ENCODE results near the gene GPR137B. TPM values are rescaled to one million over a fixed set of nuclear protein-coding genes. Genes with fewer than 3 reads are reported as not detected.

GPR137B gene
- total and polyA plus RNA-seq, 2 of the 8 experiments (the other 6 are each of a cell fraction or from before 2014, with no cell fraction given) = 6.9 to 7.7 TPM

DNA sequence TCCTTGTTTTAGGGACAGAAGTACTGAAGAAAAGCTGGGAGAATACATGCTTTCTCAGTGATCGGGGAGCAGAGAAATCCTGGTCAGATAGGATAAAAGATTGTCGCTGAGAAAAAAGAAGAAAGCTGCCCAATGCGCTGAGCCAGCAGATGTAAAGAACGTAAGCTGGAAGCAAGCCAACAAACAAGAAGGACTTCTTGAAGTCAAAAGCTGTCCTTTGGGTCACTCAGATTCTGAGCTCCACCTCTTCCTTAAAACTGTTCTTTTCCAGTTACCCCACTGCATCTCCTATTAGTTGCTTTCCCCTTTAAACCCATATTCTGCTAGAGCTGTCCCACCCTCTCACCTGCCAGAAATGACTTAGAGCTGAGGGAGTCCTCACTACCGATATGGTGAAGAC is 64.8 kb downstream of the GPR137B start:
- 91% methylated on average over 5 of the region's 5 CpGs; no CpG with 5 or more reads in 1 of the 2 experiments for WGBS, 2 experiments (ENCODE audit: extremely low coverage in 1 of 2, insufficient coverage in 1 of 2, insufficient read length in 1 of 2, insufficient replicate concordance in 2 of 2, low coverage in 1 of 2, low lambda C conversion rate in 2 of 2, missing lambda C conversion rate in 1 of 2)
- H3K9ac ChIP-seq (replicated peaks in 1 of 4; ENCODE audit: extremely low read depth in 1 of 4, low read depth in 3 of 4, low read length in 3 of 4) = no peak overlapping the region
- H3K9me3 ChIP-seq (ENCODE audit: insufficient read depth in 2 of 2, low read depth in 1 of 2, low read length in 1 of 2) = no peaks in the 10 kb centered on the region
- no peak for FAIRE-seq
- no peak overlapping the region for H2BK5ac ChIP-seq (ENCODE audit: low read depth, low read length)
- H4K8ac ChIP-seq (ENCODE audit: extremely low read depth, insufficient read depth, low read length) = no peak overlapping the region
- CTCF ChIA-PET (ENCODE audit: partially characterized antibody) = interaction anchor here (0.6 to 1.3 kb wide), 3 partner anchors 52 to 1637 kb away, joined by 3 to 4 read pairs (median 4); no protein-coding TSS in a partner anchor
- no peaks in the 10 kb centered on the region for H3K79me1 ChIP-seq (ENCODE audit: low read depth, low read length)
- no peak overlapping the region for H3K27ac ChIP-seq (ENCODE audit: low read depth, low read length)
- peaks cover 0 to 3% (median 0%) of the 10 kb centered on the region in 4 experiments; a peak in 3 of 8 replicates for H3K36me3 ChIP-seq (ENCODE audit: control insufficient read depth in 2 of 4, insufficient read depth in 4 of 4, low read length in 3 of 4)
- no peak overlapping the region for H4K5ac ChIP-seq (ENCODE audit: insufficient read length, low read depth, low read length)
- DNase-seq (ENCODE audit: low read depth in 1 of 2, low spot score in 2 of 2) = no peak
- no peaks in the 10 kb centered on the region for H3K27me3 ChIP-seq (replicated peaks in 1 of 4; ENCODE audit: control insufficient read depth in 3 of 4, extremely low read depth in 1 of 4, insufficient read depth in 3 of 4, low read length in 3 of 4)
- no peak overlapping the region for H3K4ac ChIP-seq (replicated peaks; ENCODE audit: insufficient read length, low read depth, low read length)
- H3K4me2 ChIP-seq (ENCODE audit: insufficient read depth in 1 of 2, low read depth in 2 of 2, low read length in 2 of 2) = no peak overlapping the region
- H3K4me1 ChIP-seq (replicated peaks in 1 of 4; ENCODE audit: control insufficient read depth in 3 of 4, insufficient read depth in 4 of 4, low read length in 3 of 4) = peaks cover 0 to 6% (median 2%) of the 10 kb centered on the region in 4 experiments; a peak in 1 of 7 replicates
- H3K56ac ChIP-seq (replicated peaks; ENCODE audit: insufficient read length, low read depth, low read length) = no peak overlapping the region
- H2AK5ac ChIP-seq (ENCODE audit: low read depth, low read length) = no peak overlapping the region
- POLR2A ChIA-PET (ENCODE audit: partially characterized antibody) = interaction anchor here (0.6 kb wide), 1 partner anchor 17 kb away, joined by 3 read pairs; no protein-coding TSS in a partner anchor
- H3K14ac ChIP-seq (ENCODE audit: insufficient read length) = no peak overlapping the region
- no peak overlapping the region for H2BK15ac ChIP-seq (ENCODE audit: low read length)
- H4K91ac ChIP-seq (replicated peaks; ENCODE audit: insufficient read length, low read length) = no peak overlapping the region
- no peak overlapping the region for H3K18ac ChIP-seq (ENCODE audit: extremely low read depth, low read length)
- no peak overlapping the region for H2BK12ac ChIP-seq (ENCODE audit: low read depth, low read length)
- no peak overlapping the region for H3K4me3 ChIP-seq (ENCODE audit: extremely low read depth in 1 of 4, insufficient read depth in 2 of 4, low read depth in 3 of 4, low read length in 4 of 4)
- no peak overlapping the region for H3K23ac ChIP-seq (ENCODE audit: insufficient read length)
- H2AFZ ChIP-seq (ENCODE audit: low read length) = no peak overlapping the region
- no peaks in the 10 kb centered on the region for H3K23me2 ChIP-seq (ENCODE audit: low read depth, low read length)
- H2BK20ac ChIP-seq (ENCODE audit: low read length) = no peak overlapping the region
- H2BK120ac ChIP-seq (replicated peaks; ENCODE audit: low read depth, low read length) = no peak overlapping the region
- H4K20me1 ChIP-seq (replicated peaks in 1 of 2; ENCODE audit: control insufficient read depth in 1 of 2, insufficient read depth in 2 of 2, low read length in 2 of 2) = no peaks in the 10 kb centered on the region
- H3K79me2 ChIP-seq (ENCODE audit: control insufficient read depth in 1 of 2, insufficient read depth in 2 of 2, low read length in 2 of 2) = no peaks in the 10 kb centered on the region
